Subcutaneous abdominal adipose tissue (tissue), 5 donors: ENCODE results near the gene GH1.
"Not testable (repeated sequence)": the region's sequence is repeated elsewhere in the genome, so short reads cannot be mapped to it uniquely, and the experiment has no call there.

ENCODE experiments used
- H3K27ac ChIP-seq: one replicate; pipeline ENCODE4 v1.7.0; 2013; ENCODE audit warnings: low read depth, mild to moderate bottlenecking, inconsistent platforms, low read length, moderate library complexity
- H3K27me3 ChIP-seq, 5 donors: one replicate each; pipeline ENCODE4 v1.7.0; 2013; ENCODE audit warnings: low read length in 5 of 5, inconsistent platforms in 1 of 5; ENCODE audit not compliant: control insufficient read depth in 5 of 5, insufficient read depth in 4 of 5
- H3K36me3 ChIP-seq, 5 donors: one replicate each; pipeline ENCODE4 v1.7.0; 2013; ENCODE audit warnings: low read length in 5 of 5; ENCODE audit not compliant: control insufficient read depth in 5 of 5, insufficient read depth in 5 of 5
- H3K4me1 ChIP-seq, 5 donors: one replicate each; pipeline ENCODE4 v1.7.0; 2013; ENCODE audit warnings: low read length in 5 of 5, mild to moderate bottlenecking in 3 of 5, moderate library complexity in 1 of 5; ENCODE audit not compliant: control insufficient read depth in 5 of 5, insufficient read depth in 5 of 5
- H3K4me3 ChIP-seq, 5 donors: one replicate each; pipeline ENCODE4 v1.7.0; 2013; ENCODE audit warnings: low read length in 5 of 5, low read depth in 1 of 5
- H3K9ac ChIP-seq, 5 donors: one replicate each; pipeline ENCODE4 v1.7.0; 2013; ENCODE audit warnings: low read length in 5 of 5, mild to moderate bottlenecking in 4 of 5, moderate library complexity in 3 of 5
- H3K9me3 ChIP-seq, 5 donors: one replicate each; pipeline ENCODE4 v1.7.0; 2013; ENCODE audit warnings: low read length in 5 of 5; ENCODE audit not compliant: control insufficient read depth in 5 of 5
- donor health status: healthy.
- donor health status: healthy.
- donor health status: healthy.
- donor health status: healthy.
- donor health status: healthy.

Gene GH1

GRCh38 chr17:63904796-63905195 is 13.8 kb downstream of the GH1 start:
- H3K4me1 ChIP-seq, H3K9ac ChIP-seq, H3K4me3 ChIP-seq, H3K27ac ChIP-seq, H3K36me3 ChIP-seq, H3K9me3 ChIP-seq, H3K27me3 ChIP-seq: not testable (repeated sequence)

GRCh38 chr17:63903787-63904201 is 14.8 kb downstream of the GH1 start:
- H3K36me3 ChIP-seq, H3K9ac ChIP-seq, H3K4me3 ChIP-seq, H3K4me1 ChIP-seq, H3K27ac ChIP-seq, H3K27me3 ChIP-seq, H3K9me3 ChIP-seq: not testable (repeated sequence)

GRCh38 chr17:63901971-63902370 is 16.7 kb downstream of the GH1 start:
- not testable (repeated sequence) for H3K9me3 ChIP-seq, H3K9ac ChIP-seq, H3K4me1 ChIP-seq, H3K27ac ChIP-seq, H3K36me3 ChIP-seq, H3K4me3 ChIP-seq, H3K27me3 ChIP-seq

- not testable (repeated sequence) for H3K9me3 ChIP-seq, H3K4me3 ChIP-seq, H3K27ac ChIP-seq, H3K27me3 ChIP-seq, H3K9ac ChIP-seq, H3K36me3 ChIP-seq, H3K4me1 ChIP-seq
Observed at GRCh38 chr17:63898899-63899798, 19.5 kb downstream of the GH1 start.

- H3K27me3 ChIP-seq, H3K36me3 ChIP-seq, H3K4me1 ChIP-seq, H3K9me3 ChIP-seq, H3K4me3 ChIP-seq, H3K27ac ChIP-seq, H3K9ac ChIP-seq: not testable (repeated sequence)
Observed at GRCh38 chr17:63896524-63897354, 21.9 kb downstream of the GH1 start, which contains the start of gene CSH1. Gene CSH1 (minus strand): TSS chr17:63896574. CDS start chr17:63896511, 63 bp downstream.

- H3K27ac ChIP-seq, H3K27me3 ChIP-seq, H3K36me3 ChIP-seq, H3K4me3 ChIP-seq, H3K9me3 ChIP-seq, H3K9ac ChIP-seq, H3K4me1 ChIP-seq: not testable (repeated sequence)
Observed at GRCh38 chr17:63894821-63895220, 23.8 kb downstream of the GH1 start.

- H3K9ac ChIP-seq, H3K36me3 ChIP-seq, H3K27ac ChIP-seq, H3K9me3 ChIP-seq, H3K4me1 ChIP-seq, H3K4me3 ChIP-seq, H3K27me3 ChIP-seq: not testable (repeated sequence)
Observed at GRCh38 chr17:63894021-63894420, 24.6 kb downstream of the GH1 start.

- H3K9ac ChIP-seq, H3K4me3 ChIP-seq, H3K36me3 ChIP-seq, H3K4me1 ChIP-seq, H3K9me3 ChIP-seq, H3K27me3 ChIP-seq, H3K27ac ChIP-seq: not testable (repeated sequence)
Observed at GRCh38 chr17:63892316-63893037, 26.2 kb downstream of the GH1 start.

- H3K9ac ChIP-seq, H3K27me3 ChIP-seq, H3K36me3 ChIP-seq, H3K4me1 ChIP-seq, H3K9me3 ChIP-seq, H3K4me3 ChIP-seq, H3K27ac ChIP-seq: not testable (repeated sequence)
Observed at GRCh38 chr17:63889026-63889848, 29.4 kb downstream of the GH1 start.
